Activated B cell treated with CpG ODN at 0.5 μM for 24 hours (primary cell): Measurements from ENCODE around the gene SNRPF. TPM values are rescaled to one million over a fixed set of nuclear protein-coding genes. Genes with fewer than 3 reads are reported as not detected.

ENCODE experiments used
- ATAC-seq: fragments of 200-7000 bp; cut with Tn5 transposase; one replicate; pipeline ENCODE4 v1.10.0; 2021; ENCODE audit warnings: low read depth, mild to moderate bottlenecking, moderate library complexity
- CTCF ChIA-PET: fragments of 350-600 bp; sonication (Branson Sonifier 250); formaldehyde crosslinking; loops from one replicate; lab custom pipeline; 2021; ENCODE audit warnings: antibody characterized with exemption; lab: Charles Lee
- POLR2A ChIA-PET: fragments of 350-600 bp; sonication (Branson Sonifier 250); formaldehyde crosslinking; loops from one replicate; lab custom pipeline; 2021; ENCODE audit warnings: antibody characterized with exemption; lab: Charles Lee
- DNase-seq: peaks from one replicate; pipeline ENCODE4 v3.0.0; 2022
- H3K27ac Mint-ChIP-seq: one replicate; pipeline ENCODE4 v1.8.0; 2020; ENCODE audit warnings: mixed read lengths
- H3K27me3 Mint-ChIP-seq: one replicate; pipeline ENCODE4 v1.8.0; 2021; ENCODE audit warnings: mixed read lengths
- H3K36me3 Mint-ChIP-seq: one replicate; pipeline ENCODE4 v1.8.0; 2021; ENCODE audit warnings: low read depth, mixed read lengths
- H3K4me1 Mint-ChIP-seq: one replicate; pipeline ENCODE4 v1.8.0; 2021; ENCODE audit warnings: mixed read lengths
- H3K4me3 Mint-ChIP-seq: one replicate; pipeline ENCODE4 v1.8.0; 2020; ENCODE audit warnings: mild to moderate bottlenecking, mixed read lengths
- H3K9me3 Mint-ChIP-seq: one replicate; pipeline ENCODE4 v1.8.0; 2020; ENCODE audit warnings: mixed read lengths
- intact Hi-C: fragments of 100-400 bp; cut with micrococcal nuclease; formaldehyde crosslinking; loops from one replicate; pipeline ENCODE4 v1.15.1; 2024
- total RNA-seq: library from RNA; stranded (reverse); gene quantifications from 2 replicates; pipeline ENCODE4 v1.2.3, GENCODE V29; 2022
- TF ChIP-seq, protein P1 (sequence below): fragments of 200-600 bp; IDR thresholded peaks from one replicate; pipeline ENCODE4 v1.8.0; 2022; ENCODE audit warnings: antibody characterized with exemption, mild to moderate bottlenecking

SNRPF gene
- total RNA-seq, 1 donor from 2014 or later = 38.2 TPM

DNA sequence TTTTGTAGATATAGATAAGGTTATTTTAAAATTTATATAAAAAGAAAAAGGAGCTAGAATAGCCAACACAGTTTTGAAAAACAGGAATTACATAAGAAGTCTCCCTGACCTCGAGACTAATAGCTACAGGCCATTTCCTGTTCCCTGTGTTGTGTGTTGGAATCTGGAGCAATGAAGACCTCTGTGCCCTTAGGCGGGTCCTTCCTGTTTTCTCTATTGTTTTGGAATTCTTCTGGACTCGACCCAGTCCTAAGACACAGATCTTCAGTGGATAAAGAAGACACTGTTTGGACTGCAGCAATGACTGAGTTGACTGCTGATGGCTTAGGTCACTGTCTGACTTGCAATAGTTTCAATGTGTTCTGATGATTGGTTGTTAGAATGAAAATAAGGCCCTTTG is 26.2 kb downstream of the SNRPF start:
- H3K9me3 Mint-ChIP-seq = peaks cover 3% of the 10 kb centered on the region
- no peaks in the 10 kb centered on the region for H3K36me3 Mint-ChIP-seq
- H3K4me3 Mint-ChIP-seq = no peak overlapping the region
- H3K27me3 Mint-ChIP-seq = peaks cover 3% of the 10 kb centered on the region
- no peaks in the 10 kb centered on the region for H3K4me1 Mint-ChIP-seq
- no peak for DNase-seq
- intact Hi-C loops = no loop called here
- ChIA-PET CTCF (no interaction called here), POLR2A (no interaction called here)
- TF ChIP-seq, protein P1, sequence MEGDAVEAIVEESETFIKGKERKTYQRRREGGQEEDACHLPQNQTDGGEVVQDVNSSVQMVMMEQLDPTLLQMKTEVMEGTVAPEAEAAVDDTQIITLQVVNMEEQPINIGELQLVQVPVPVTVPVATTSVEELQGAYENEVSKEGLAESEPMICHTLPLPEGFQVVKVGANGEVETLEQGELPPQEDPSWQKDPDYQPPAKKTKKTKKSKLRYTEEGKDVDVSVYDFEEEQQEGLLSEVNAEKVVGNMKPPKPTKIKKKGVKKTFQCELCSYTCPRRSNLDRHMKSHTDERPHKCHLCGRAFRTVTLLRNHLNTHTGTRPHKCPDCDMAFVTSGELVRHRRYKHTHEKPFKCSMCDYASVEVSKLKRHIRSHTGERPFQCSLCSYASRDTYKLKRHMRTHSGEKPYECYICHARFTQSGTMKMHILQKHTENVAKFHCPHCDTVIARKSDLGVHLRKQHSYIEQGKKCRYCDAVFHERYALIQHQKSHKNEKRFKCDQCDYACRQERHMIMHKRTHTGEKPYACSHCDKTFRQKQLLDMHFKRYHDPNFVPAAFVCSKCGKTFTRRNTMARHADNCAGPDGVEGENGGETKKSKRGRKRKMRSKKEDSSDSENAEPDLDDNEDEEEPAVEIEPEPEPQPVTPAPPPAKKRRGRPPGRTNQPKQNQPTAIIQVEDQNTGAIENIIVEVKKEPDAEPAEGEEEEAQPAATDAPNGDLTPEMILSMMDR = no peak
- H3K27ac Mint-ChIP-seq = no peak overlapping the region
- ATAC-seq = no peak

DNA sequence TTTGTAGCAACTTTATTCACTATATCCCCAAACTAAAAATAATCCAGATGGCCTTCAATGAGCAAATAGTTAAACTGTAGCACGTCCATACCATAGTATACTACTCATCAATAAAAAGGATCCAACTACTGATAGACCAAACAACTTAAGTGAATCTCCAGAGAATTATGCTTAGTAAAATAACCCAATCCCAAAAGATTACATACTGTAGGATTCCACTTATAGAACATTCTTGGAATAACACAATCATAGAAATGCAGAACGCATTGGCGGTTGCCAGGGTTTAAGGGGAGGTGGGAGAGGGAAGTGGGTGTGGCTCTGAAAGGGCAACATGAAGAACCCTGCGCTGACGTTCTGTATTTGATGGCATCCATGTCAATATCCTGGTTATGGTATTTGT is 28.6 kb downstream of the SNRPF start:
- ChIA-PET POLR2A (no interaction called here), CTCF (no interaction called here)
- Mint-ChIP-seq H3K27ac (no peak overlapping the region), H3K36me3 (no peaks in the 10 kb centered on the region), H3K4me3 (no peak overlapping the region), H3K27me3 (peaks cover 3% of the 10 kb centered on the region), H3K4me1 (no peaks in the 10 kb centered on the region), H3K9me3 (peaks cover 3% of the 10 kb centered on the region)
- TF ChIP-seq, protein P1 = no peak
- ATAC-seq = no peak
- DNase-seq = no peak
- intact Hi-C loops = no loop called here

DNA sequence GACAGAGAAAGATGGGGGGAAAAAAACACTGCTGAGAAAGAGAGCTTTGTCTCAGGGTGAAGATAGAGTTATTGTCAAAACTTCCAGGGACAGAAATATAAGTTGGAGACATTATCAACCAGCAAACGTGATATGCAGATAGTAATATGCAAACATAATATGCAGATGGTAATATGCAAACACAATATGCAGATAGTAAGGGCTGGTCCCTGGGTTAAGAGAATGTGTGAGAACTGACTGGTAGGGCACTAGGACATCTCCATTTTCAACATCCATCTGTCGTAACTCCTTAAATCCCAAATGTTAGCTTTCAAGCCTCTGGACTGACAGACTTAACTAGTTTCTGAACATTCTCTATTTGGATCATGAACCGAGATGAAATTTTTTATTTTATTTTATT is 32.2 kb downstream of the SNRPF start:
- peaks cover 2% of the 10 kb centered on the region for H3K9me3 Mint-ChIP-seq
- H3K4me3 Mint-ChIP-seq = no peak overlapping the region
- intact Hi-C loops = no loop called here
- ChIA-PET CTCF (no interaction called here), POLR2A (no interaction called here)
- DNase-seq (no peak), ATAC-seq (no peak)
- H3K4me1 Mint-ChIP-seq = no peaks in the 10 kb centered on the region
- H3K27ac Mint-ChIP-seq = no peak overlapping the region
- peaks cover 10% of the 10 kb centered on the region for H3K27me3 Mint-ChIP-seq
- H3K36me3 Mint-ChIP-seq = no peaks in the 10 kb centered on the region
- TF ChIP-seq, protein P1 = no peak

DNA sequence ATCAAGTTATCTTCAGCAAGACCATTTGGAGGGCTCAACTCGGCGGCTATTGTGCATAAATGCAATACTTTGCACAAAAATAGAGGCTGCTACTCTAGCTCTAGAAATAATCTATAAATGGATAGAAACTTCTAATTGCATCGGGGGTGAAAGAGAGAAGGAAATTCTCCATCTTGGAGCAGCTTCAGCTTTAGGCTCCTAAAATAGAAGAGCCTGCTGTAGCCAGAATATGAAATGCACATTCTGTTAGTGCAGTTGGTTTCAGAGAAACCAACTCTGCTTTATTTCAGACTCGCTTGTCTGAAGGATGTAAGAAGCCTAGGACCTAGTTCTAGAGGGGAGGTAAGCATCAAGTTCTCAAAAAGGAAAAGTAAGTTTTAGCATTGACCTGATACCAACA is 38.1 kb downstream of the SNRPF start:
- TF ChIP-seq, protein P1 = no peak
- no peak for ATAC-seq
- H3K36me3 Mint-ChIP-seq = no peaks in the 10 kb centered on the region
- H3K4me1 Mint-ChIP-seq = no peaks in the 10 kb centered on the region
- ChIA-PET CTCF (no interaction called here), POLR2A (no interaction called here)
- intact Hi-C loops = no loop called here
- no peak overlapping the region for H3K27ac Mint-ChIP-seq
- no peak overlapping the region for H3K4me3 Mint-ChIP-seq
- H3K9me3 Mint-ChIP-seq = peaks cover 2% of the 10 kb centered on the region
- H3K27me3 Mint-ChIP-seq = peaks cover 12% of the 10 kb centered on the region
- DNase-seq = no peak

DNA sequence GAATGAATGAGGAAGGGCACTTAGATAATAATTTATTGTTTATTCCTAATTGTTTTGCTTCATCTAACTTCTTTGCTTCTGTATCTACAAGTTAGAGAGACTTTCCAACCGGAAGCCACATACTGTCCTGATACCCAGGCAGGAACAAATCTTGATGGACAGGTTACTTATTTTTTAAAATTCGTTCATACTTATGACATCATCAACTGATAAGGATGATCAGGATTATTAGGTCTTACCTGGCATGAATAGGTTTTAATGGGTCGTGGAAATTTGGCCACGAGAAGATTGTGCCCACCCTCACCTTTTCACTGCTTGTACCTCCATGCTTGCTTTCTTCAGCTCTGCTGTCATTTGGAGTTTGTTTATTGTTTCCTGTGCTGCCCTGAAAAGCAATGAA is 39.3 kb downstream of the SNRPF start:
- Mint-ChIP-seq H3K9me3 (peaks cover 3% of the 10 kb centered on the region), H3K4me3 (no peak overlapping the region), H3K27me3 (peaks cover 12% of the 10 kb centered on the region), H3K36me3 (no peaks in the 10 kb centered on the region), H3K27ac (no peak overlapping the region), H3K4me1 (no peaks in the 10 kb centered on the region)
- intact Hi-C loops = no loop called here
- ChIA-PET CTCF (no interaction called here), POLR2A (no interaction called here)
- DNase-seq (no peak), ATAC-seq (no peak)
- TF ChIP-seq, protein P1 = no peak
